GM18951 (cell line): ENCODE data around the gene MYLK.
"Not testable (repeated sequence)": the region's sequence is repeated elsewhere in the genome, so short reads cannot be mapped to it uniquely, and the experiment has no call there.

Experiments used
- POLR2A ChIP-seq: IDR thresholded peaks from 4 replicates; pipeline ENCODE4 v1.6.1; 2011; ENCODE audit warnings: mild to moderate bottlenecking; ENCODE audit not compliant: insufficient read length, insufficient read depth; ENCODE audit errors: extremely low read depth
- in situ Hi-C: fragments of 300-500 bp; cut with MboI; formaldehyde crosslinking; loops from one replicate; pipeline ENCODE4 v1.12.0; 2022; ENCODE audit warnings: low sequenced_read_pairs, mixed read lengths, inconsistent platforms; ENCODE audit not compliant: unreplicated experiment

MYLK gene

GRCh38 chr3:123745184-123745855, 138.8 kb downstream of the MYLK start:
- in situ Hi-C loops, result no loop called here
- TF ChIP-seq POLR2A, result no peak

- no peak for TF ChIP-seq POLR2A
- in situ Hi-C loops, result no loop called here
Measured at GRCh38 chr3:123744064-123744463, 140.1 kb downstream of the MYLK start.

GRCh38 chr3:123743121-123743520, 141.0 kb downstream of the MYLK start:
- no peak for TF ChIP-seq POLR2A
- in situ Hi-C loops, result no loop called here

- no peak for TF ChIP-seq POLR2A
- in situ Hi-C loops, result no loop called here
Measured at GRCh38 chr3:123741041-123741511, 143.1 kb downstream of the MYLK start.

- in situ Hi-C loops, result no loop called here
- TF ChIP-seq POLR2A, result no peak
Measured at GRCh38 chr3:123740391-123740822, 143.7 kb downstream of the MYLK start.

DNA sequence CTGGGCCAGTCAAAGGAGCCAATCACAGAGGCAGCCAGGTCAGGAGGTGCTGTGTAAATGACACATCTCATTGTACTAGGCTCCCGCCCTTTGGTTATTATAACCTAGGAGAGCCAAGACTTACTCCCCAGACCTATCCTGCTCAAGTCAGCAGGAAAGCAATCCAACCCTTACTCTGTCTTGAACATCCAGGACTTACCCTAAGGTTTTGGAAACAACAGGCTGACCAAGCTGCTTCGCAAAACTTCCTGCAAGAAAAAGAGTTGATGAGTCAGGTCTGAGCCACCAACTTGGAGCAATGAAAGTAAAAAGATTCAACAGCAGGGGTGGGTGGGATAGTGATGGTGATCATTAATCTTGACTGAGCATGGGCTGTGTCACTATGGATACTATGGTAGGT, 144.4 kb downstream of the MYLK start:
- no peak for TF ChIP-seq POLR2A
- in situ Hi-C loops, result no loop called here

DNA sequence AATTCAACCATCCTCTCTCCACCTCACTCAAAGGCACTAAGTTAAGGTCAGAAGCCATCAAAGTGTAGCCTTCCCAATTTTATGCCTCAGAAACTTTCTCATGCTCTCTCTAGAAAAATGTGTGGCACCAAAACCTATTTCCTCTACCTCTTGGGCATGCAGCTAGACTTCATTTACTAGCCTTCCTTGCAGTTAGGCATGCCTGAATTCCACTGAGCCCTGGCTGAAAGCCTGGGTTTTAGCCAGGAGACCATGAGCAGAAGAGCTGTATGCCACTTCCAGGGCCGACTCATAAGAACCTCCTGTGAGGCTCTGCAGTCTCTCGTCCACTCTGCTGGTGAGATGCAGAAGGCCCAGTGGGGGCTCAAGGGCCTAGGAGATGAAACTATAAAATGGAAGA, 145.0 kb downstream of the MYLK start:
- in situ Hi-C loops, result no loop called here
- no peak for TF ChIP-seq POLR2A

GRCh38 chr3:123738522-123738921, 145.6 kb downstream of the MYLK start:
- in situ Hi-C loops, result not testable (repeated sequence)

DNA sequence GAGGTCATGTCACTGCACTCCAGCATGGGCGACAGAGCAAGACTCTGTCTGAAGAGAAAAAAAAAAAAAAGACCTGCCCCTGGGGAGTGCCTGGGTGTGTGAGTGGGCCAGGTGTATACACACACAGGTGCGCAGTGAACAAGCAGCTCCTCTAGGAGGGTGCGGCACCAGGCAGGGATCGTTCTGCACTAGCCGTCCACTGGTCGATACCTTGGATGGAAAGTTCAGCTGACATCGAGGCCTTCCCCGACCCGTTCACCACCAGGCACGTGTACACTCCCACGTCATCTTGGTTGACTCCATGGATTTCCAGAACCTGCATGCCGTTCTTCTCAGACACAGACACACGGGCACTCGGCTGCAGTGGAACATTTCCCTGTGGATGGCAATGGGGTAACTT, 147.0 kb downstream of the MYLK start:
- TF ChIP-seq POLR2A, result no peak

GRCh38 chr3:123735456-123735855, 148.7 kb downstream of the MYLK start:
- in situ Hi-C loops, result no loop called here
- TF ChIP-seq POLR2A, result no peak

More for the DNA sequence above, 147.0 kb downstream of the MYLK start:
- in situ Hi-C loops, result no loop called here

- TF ChIP-seq POLR2A, result no peak
- in situ Hi-C loops, result no loop called here
Measured at GRCh38 chr3:123734527-123734902, 149.6 kb downstream of the MYLK start.

DNA sequence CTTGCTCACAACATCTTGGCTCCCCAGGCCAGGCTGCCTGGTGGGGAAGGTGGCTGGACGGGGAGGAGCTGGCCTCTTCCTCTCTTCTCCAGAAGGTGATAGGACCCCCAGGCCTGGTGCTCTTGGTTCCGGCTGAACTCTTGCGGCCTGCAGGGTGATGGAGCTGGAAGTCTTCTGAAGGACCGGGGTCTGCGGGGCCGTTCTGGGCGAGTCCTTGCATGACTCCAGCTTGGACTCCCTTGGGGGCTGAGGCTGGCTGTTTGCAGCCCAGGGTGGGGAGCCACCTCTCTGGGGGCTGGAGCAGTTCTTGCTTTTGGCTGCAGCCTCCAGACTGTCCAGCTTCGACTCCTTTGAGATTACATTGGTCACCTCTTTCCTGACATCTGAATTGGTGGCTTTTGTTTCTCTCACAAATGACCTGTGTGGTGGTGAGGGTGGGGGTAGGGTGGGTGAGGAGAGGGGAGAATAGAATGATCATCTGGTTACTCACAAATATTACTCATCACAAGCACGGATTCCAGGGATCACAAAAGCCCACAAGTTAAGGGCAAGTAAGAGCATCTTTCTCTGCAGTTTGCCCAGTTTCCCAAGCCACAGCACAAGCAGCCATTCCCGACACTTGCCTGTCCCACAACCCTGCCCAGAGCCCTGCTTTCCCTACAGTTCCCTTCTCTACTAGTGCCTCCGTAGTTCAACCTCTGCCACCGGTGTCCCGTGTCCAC, 150.2 kb downstream of the MYLK start:
- in situ Hi-C loops, result no loop called here
- TF ChIP-seq POLR2A, result no peak

GRCh38 chr3:123733341-123733740, 150.8 kb downstream of the MYLK start:
- in situ Hi-C loops, result no loop called here
- TF ChIP-seq POLR2A, result no peak

- in situ Hi-C loops, result no loop called here
- TF ChIP-seq POLR2A, result no peak
Measured at GRCh38 chr3:123732447-123732846, 151.7 kb downstream of the MYLK start.

- in situ Hi-C loops, result no loop called here
- no peak for TF ChIP-seq POLR2A
Measured at GRCh38 chr3:123730829-123731228, 153.3 kb downstream of the MYLK start.

DNA sequence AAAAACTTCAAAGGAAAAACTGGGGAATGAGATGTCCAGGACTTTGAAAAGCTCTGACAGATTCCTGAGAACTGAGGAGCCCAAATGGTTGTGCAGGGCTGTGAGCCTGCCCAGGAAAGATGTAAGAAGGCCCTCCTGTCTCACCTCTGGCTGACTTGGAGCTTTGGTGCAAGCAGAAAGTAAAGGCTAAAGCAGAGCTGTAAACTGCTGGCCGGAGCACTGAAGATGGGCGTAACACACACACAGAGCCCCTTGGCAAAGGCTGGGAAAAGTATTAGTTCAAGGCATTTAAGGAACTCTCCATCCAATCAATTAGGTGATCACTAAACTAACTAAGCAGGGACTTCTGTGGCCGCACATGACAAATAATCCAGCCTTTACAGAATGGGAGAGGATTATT, 155.1 kb downstream of the MYLK start:
- TF ChIP-seq POLR2A, result no peak
- in situ Hi-C loops, result no loop called here
